Anterior cingulate cortex (tissue), 58 donors: ENCODE data around the gene ATP1A3.
"Not testable (repeated sequence)": the region's sequence is repeated elsewhere in the genome, so short reads cannot be mapped to it uniquely, and the experiment has no call there.

ENCODE experiments used
- DNase-seq, 58 donors: peaks; one replicate each; lab custom pipeline; 2025; lab: John Stamatoyannopoulos, UW

Gene ATP1A3

DNA sequence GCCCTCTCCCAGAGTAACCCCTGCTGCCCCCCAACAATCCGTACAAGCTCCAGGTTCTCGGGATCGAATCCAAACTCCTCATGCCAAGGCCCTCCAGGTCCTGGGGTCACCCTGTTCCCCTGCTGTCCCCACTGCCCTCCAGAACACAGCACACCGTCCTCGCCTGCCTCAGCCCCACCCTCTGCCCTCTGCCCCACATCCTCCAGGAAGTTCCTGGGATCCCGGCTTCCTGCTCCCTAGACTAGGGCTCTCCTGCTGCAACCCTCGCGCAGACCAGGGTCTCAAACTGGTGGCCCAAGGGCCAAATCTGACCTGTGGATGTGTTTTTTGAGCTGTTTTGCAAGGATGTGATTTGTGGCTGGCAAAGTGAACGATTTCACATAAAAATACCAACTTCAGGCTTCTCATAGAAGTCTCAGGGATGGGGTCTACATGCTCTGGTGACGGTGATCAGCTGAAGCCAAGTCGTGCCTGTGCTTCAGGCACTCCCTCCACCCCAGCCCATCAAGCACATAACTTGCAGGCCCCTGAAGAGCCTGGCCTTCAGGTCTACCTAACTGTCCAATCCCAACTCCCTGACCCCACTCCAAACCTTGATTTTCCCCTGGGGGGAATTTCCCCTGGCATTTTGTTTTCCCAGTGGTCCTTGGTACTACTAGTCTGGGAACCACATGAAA lies 36.7 kb downstream of the ATP1A3 start:
- no peak for DNase-seq

DNA sequence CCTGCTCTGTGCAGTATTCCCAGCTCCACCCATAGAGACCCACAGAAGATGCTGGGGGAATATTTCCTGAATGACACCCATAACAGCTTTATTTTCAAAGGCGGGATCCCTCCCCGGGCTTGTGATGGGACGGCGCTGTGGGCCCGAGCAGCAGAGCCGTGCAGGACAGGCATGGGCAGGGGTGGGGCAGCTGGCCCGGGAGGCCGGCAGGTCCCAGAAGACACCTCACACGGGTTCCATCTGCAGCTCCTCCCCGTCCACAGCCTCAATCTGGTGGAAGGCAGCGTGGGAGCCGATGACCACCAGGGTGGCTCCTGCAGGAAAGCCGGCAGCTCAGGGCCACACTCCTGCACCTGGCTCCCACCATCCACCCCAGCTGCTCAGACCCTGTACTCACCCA lies 37.4 kb downstream of the ATP1A3 start:
- DNase-seq = no peak

DNA sequence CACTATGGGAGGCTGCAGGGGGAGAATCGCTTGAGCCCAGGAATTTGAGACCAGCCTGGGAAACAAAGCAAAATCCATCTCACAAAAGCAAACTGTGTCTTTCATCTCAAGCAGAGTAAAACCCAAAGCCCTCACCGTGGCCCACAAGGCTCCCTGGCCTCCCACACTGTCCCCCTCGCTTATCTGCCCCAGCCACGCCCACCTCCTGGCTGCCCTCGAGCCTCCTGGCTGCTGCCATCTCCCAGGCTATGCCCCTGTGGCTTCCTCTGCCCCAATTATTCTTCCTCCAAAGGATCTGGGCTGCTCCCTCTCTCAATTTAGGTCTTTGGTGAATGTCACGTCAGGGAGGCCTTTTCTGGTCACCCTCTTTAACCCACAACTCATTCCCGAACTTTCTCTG lies 38.5 kb downstream of the ATP1A3 start:
- no peak for DNase-seq

DNA sequence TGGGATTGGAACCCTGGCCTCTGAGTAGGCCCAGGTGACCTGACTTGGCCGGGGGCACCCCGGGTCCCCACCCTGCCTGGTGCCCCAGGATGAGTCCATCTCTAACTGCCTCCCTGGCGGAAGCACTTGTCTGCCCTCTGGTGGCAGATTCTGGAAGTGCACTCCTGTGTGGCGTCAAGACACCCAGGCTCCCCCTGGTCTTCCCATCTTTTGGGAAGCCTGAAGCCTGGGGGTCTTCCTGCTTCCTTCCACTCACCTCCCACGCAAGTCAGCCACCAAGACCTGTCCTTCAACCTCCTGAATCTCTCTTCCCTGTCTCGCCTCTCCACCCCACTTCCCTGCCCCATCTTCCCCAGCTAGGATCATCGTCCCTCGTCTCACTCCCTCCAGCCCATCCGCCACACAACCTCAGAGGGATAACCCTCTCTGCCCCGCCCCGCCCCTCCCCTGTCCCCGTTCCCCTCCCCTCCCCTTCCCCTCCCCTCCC lies 42.3 kb downstream of the ATP1A3 start:
- peak in 53 of 58 donors; percentile 1 to 85 (median 50) for DNase-seq

DNA sequence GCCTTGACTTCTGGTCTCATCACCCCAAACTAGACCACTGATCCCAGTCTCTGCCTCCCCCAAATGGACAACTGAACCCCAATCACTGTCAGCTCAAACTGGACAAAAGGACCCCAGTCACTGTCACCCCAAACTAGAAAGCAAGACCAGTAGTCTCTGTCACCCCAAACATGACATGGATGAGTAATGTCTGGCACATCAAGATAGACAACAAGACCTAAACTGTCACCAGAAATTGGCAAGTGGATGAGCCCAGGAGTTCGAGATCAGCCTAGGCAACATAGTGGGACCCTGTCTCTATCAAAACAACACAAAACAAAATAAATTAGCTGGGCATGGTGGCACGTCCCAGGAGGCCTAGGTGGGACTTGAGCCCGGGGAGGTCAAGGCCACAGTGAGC lies 46.9 kb downstream of the ATP1A3 start:
- no peak for DNase-seq

DNA sequence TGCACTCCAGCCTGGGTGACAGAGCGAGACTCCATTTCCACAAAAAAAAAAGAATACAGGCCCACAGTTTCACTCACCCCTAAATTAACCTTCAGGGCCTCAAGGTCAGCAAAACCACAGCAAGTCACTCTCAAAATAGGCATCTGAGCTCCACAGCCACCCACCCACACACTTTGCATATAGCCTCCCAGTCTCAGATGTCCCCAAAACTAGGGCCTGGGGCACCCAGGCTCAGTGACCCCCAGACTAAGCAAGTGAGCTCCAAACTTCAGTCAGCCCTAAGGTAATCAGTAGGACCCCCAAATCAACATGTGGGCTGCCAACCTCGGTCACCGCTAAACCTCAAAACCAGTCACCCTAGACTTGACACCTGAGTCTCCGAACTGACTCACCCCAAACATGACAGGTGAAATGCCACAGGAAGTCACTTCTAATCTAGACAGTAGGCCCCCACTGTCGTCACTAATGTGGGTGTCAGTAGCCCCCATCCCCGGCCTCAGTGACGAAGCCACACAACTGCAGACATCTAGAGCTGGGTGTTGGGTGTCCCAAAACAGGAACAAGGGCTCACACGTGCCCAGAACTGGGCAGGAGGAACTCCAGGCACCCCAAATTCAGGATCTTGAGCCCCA lies 48.8 kb downstream of the ATP1A3 start:
- peak in 1 of 58 donors; percentile 11 for DNase-seq

DNA sequence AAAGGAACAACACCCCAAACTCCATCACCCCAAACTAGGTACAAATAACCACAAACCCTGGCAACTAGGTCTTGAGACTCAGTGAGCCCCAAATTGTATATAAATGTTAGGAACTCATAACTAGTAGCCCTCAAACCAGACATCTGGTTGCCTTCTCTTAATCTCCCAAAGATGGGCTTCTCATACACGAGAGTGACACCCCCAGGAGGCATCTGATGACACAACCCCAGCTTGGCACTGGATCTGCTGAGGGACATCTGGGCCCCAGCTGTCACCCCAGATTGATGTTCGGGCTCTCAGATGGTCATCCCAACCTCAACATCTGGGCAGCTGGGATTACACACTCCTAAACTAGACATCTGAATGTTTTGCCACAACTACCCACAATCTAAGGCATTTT lies 49.7 kb downstream of the ATP1A3 start:
- DNase-seq = no peak

DNA sequence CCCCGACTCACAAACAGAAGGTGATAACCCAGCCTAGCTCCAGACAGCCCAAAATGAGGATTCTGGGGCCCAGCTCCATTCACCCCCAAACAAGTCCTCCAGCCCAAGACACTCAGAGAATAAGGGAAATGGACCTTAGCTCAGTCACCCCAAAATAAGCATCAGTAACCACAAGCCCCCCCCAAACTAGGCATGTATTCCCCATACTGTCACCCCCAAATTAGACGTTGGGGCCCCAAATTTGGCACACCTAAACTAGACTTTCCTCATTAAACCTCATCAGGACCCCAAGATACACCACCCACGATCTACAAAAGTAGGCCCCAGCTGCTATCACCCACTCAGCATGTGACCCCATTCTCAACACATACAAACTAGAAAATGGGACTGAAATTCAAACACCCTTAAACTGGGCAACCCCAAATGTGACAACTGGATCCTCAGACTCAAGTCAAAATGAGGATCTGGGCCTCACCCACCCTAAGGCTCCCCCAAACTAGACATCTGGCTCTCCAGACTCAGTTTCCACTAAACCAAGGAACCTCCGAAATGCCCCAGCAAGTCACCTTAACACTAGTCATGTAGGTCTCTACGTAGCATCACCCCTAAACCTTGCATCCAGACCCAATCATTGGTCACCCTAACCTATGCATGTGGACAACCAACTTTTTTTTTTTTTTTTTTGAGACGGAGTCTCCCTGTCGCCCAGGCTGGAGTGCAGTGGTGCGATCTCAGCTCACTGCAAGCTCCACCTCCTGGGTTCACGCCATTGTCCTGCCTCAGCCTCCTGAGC lies 52.4 kb downstream of the ATP1A3 start:
- DNase-seq = no peak

DNA sequence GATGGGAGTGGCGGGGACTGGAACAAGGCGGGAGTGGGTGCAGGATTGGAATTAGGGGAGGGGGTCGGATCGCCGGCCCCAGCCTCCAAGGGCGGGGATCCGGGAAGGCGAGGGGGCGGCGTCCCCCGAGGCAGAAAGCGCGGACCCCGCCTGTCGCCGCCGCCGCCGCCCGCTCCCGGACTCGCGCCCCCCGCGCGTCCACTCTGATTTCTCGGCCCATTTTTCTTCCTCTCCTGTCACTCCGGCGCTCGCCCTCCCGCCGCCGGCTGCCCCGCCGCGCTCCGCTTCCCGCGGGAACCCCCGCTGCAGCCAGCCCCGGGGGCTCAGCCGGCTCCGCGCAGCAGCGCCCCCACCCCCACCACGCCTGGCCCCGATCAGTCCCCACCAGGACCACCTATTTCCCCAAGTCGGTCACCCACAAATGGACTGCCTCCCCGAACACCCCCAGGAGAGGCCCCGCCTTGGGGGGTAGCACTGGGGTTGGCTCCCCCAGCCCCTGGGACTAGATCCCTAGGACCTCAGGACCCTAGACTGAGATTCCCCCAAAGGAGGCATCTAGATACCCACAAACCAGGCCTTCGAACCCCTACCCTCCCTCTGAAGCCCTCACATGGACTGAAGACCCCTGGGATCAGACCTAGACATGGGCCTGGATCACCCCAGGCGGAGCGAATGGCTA lies 53.2 kb downstream of the ATP1A3 start:
- DNase-seq = no peak

DNA sequence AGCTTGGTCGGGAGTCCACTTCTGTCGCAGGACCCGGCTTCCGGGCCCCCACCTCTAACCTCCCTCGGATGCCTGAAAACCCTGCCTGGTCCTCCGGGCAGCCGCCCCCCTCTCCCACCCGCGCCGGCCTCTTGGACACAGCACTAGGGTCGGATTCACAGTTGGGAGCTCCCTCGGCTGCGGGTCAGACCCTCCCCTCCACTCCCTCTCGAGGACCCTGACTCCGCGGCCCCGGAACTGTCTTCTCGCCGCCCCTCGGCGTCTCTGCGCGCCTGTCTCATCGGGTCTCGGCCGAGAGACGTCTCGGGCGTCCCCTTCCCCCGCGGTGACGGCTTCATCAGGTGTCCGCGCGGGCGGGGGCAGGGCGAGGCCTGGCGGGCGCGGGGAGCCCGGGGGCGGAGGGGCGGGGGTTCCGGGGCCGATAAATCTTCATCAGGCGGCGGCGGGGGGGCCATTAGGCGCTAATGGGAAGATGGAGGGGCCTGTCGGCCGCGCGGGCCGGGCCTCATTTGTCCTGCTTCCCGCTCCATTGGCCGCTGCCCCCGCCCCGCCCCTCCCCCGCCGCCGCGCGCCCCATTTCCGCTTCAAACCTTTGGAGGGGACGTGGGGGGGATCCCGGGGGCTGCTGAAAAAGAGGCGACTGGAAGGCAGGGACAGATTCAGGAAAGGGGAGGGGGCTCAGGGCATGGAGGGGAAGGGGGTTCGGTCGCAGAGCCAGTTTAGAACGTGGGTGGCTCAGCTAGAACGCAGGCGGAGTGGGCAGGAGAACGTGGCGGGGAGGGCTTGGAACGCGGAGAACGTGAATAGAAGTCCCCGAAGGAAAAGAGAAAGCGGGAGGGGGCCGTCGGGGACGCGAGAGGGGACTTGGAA lies 53.9 kb downstream of the ATP1A3 start:
- DNase-seq = peak in 2 of 58 donors; percentile 2 to 47

DNA sequence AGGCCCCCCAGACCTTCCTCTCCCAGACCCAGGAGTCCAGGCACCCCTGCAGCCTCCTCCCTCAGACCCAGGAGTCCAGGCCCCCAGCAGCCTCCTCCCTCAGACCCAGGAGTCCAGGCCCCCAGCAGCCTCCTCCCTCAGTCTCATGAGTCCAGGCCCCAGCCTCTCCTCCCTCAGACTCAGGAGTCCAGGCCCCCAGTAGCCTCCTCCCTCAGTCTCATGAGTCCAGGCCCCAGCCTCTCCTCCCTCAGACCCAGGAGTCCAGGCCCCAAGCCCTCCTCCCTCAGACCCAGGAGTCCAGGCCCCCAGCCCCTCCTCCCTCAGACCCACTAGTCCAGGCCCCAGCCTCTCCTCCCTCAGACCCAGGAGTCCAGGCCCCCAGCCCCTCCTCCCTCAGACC lies 54.8 kb downstream of the ATP1A3 start:
- DNase-seq = not testable (repeated sequence)

DNA sequence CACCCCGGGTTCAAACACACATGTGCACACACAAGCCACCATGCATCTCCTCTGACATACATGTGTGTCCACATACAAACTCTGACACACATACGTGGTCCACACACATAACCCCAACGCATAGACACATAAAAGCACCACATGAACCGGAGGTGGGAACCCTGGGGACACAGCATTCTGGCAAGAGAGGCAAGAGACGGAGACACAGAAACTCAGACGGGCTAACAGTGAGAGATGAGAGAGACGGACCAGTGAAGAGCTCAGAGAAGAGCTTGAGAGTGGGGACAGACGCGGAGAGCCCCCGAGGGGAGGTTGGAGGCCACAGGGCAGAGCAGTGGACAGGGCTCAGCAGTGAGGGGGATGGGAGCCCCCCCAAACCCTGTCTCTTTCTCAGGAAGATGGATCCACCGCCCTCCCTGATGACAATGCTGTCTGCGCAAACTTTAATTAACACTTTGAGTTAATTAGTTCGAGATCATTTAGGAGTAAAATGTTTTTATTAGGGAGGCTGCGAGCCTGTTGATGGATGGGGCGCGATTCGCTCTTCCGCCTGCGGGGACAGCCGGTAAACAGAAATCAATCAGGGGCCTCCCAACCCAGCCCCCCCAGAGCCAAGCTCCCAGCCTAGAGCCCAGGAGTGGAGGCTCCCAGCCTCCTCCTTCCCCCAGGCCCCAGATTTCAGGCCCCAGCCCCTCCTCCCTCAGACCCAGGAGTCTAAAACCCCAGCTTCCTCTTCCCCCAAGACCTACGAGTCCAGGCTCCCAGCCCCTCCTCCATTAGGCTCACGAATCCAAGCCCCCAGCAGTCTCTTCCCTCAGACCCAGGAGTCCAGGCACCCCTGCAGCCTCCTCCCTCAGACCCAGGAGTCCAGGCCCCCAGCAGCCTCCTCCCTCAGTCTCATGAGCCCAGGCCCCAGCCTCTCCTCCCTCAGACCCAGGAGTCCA lies 56.2 kb downstream of the ATP1A3 start:
- no peak for DNase-seq

DNA sequence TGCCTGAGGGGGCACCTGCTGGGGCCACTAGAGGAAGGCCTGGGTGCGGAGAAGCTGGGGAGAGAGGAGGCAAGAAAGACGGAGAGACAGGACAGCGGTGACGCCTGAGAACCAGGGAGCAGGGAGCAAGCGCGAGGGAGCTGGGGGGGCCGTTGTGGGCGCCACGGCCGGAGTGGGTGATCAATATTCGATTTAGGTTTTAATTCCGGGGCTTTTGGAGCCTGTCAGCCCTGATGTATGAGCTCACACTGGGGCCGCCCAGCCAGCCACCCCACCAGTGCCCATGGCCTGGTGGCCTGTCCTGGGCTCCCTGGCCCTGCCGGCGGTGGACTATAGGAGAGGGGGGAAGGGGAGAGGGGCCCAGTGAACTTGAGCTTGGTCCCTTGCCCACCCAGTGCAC lies 57.1 kb downstream of the ATP1A3 start:
- no peak for DNase-seq

DNA sequence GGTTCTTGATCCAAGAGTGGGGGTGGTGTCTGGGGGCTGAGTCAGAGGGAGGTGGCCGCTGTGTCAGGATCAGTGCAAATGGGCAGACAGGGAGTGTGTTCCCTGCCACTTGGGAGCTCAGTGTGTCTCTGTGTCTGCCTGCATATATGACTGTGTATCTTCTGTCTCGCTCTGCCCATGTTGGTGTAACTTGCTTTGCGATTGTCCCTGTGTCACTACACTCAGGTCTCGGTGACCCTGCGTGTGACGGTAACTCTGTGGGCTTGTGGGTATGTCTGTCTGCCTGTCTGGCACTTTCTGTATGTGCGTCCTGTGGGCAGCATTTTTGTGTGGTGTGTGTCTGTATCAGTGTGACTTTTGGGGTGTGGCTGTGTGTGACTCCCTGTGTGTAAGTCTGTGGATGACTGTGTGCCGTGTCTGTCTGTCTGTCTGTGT lies 57.6 kb downstream of the ATP1A3 start:
- DNase-seq = no peak

DNA sequence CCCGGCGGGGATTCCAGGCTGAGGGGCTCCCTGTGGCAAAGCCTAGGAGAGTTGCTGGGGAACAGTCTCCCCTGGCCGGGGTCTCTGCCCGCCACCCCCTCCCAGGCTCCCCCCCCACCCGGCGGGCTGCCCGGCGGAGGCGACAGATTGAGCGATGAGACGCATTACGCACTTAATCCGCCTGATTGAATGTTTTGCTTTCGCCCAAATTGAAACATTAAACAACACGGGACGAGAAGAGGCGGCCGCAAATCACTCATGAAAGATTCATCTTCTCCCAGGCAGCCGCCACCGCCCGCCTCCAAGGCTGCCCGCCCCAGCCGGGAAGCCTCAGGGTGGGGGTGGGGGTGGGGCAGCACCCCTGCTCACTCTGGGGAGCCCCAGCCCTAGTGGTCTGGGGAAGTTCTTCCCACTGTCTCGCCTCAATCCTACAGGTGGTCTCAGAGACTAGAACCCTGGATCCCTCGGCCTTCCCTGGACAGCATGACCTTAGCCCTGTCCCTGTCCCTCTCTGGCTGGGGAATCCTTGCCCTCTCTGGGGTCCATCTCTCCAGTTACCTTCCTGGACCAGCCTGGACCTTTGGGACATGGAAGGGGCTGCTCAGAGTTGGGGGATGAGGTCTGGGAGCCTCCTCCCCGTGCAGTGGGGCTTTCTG lies 58.1 kb downstream of the ATP1A3 start:
- no peak for DNase-seq

DNA sequence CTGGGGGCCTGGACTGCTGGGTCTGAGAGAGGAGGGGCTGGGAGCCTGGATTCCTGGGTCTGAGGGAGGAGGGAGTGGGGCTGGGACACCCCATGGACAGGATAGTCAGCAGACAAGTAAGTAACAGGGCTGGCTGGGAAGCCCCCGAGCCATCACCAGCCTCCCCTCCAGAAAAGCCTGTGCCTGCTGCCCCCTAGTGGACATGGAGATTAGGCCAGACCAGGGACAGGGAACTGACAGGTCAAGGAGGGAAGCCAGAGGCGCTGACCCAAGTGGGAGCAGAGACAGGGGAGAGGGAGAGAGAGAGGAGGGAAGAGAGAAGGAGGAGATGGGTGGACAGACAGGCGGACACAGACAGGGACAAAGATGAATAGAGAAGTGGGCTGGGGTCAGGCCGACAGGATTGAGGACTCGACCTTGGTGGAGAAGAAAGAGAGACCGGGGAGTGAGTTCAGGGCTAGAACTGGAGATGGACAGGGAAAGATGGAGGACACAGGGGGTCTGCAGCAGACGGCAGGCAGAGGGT lies 59.1 kb downstream of the ATP1A3 start:
- DNase-seq = peak in 43 of 58 donors; percentile 2 to 65 (median 19)

DNA sequence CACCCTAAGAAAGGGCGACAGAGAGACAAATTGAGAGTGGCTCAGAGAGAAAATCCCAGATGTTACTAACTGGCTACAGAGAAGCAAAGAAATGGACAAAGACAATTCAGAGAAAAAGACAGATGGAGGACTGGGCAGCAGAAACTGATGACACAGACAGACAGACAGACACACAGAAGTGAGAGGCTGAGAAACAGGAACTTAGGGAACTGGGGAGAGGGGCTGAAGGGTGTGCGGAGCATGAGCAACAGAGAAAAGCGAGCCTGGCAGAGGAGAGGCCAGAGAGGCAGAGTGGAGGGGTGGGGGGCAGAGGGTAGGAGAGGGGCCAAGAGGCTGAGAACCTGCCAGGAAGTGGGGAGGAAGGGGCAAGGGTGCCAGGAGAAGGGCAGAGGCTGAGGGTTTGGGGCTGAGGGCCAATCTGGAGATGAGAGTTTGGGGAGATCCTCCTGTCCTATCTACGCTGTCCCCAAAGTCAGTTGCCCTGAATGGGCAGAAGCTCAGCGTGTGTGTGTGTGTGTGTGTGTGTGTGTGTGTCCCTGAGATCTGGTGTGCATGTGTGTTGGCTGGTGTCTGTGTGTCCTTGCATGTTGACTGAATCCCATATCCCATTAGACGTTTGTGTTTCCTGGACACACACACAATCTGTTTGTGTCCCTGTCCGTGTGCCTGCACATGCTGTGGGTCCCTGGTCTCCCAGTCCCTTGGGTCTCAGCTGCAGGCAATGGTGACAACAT lies 60.2 kb downstream of the ATP1A3 start:
- DNase-seq = no peak
